B cell (primary cell): ENCODE data around the gene MYOD1. TPM values are rescaled to one million over a fixed set of nuclear protein-coding genes. Genes with fewer than 3 reads are reported as not detected.

Source experiments
- ATAC-seq: fragments of 200-7000 bp; cut with Tn5 transposase; one replicate; pipeline ENCODE4 v1.10.0; 2021; ENCODE audit warnings: low read depth, mild to moderate bottlenecking, moderate number of reproducible peaks, moderate library complexity
- CTCF ChIA-PET: fragments of 350-600 bp; sonication (Branson Sonifier 250); formaldehyde crosslinking; loops from one replicate; lab custom pipeline; 2021; ENCODE audit warnings: antibody characterized with exemption, inconsistent platforms; lab: Charles Lee
- POLR2A ChIA-PET: fragments of 350-600 bp; sonication (Branson Sonifier 250); formaldehyde crosslinking; loops from one replicate; lab custom pipeline; 2021; ENCODE audit warnings: antibody characterized with exemption; lab: Charles Lee
- DNase-seq: peaks from one replicate; pipeline ENCODE4 v3.0.0; 2013
- H2AFZ ChIP-seq: 2 replicates; pipeline ENCODE4 v1.6.1; 2012; ENCODE audit warnings: mild to moderate bottlenecking, low read depth, low read length; ENCODE audit not compliant: insufficient read depth, poor library complexity, severe bottlenecking
- H3K27ac ChIP-seq, 2 donors: 1 replicate in 1 of 2; 2 replicates in 1 of 2; pipeline ENCODE4 v1.5.1; 2012 to 2013; ENCODE audit warnings: low read length in 2 of 2, mild to moderate bottlenecking in 2 of 2, moderate library complexity in 1 of 2
- H3K27me3 ChIP-seq, 4 experiments: fragments of 200-600 bp in 1 of 4; sonication (generic) in 1 of 4; replicated peaks in 1 of 4; 1 replicate in 2 of 4; 2 replicates in 2 of 4; pipeline versions ENCODE4 v1.6.1 to v1.7.0; 2013 to 2016; ENCODE audit warnings: low read length in 3 of 4, mild to moderate bottlenecking in 2 of 4, mixed read lengths in 1 of 4, moderate library complexity in 1 of 4; ENCODE audit not compliant: insufficient read depth in 4 of 4, control insufficient read depth in 3 of 4; ENCODE audit errors: control extremely low read depth in 1 of 4
- H3K36me3 ChIP-seq, 2 experiments: replicated peaks in 1 of 2; 1 replicate in 1 of 2; 2 replicates in 1 of 2; pipeline versions ENCODE4 v1.6.1 to v1.7.1; 2013; ENCODE audit warnings: low read length in 1 of 2; ENCODE audit not compliant: insufficient read depth in 2 of 2, control insufficient read depth in 1 of 2; ENCODE audit errors: control extremely low read depth in 1 of 2, extremely low read depth in 1 of 2
- H3K4me1 ChIP-seq, 2 donors: fragments of 200-600 bp in 1 of 2; sonication (generic) in 1 of 2; 1 replicate in 1 of 2; 2 replicates in 1 of 2; pipeline versions ENCODE4 v1.5.1 to v1.6.1; 2013 to 2017; ENCODE audit warnings: low read length in 2 of 2; ENCODE audit not compliant: control insufficient read depth in 2 of 2, insufficient read depth in 2 of 2
- H3K4me2 ChIP-seq: replicated peaks from 2 replicates; pipeline ENCODE3; 2012; ENCODE audit warnings: mild to moderate bottlenecking, low read depth, low read length; ENCODE audit not compliant: poor library complexity, severe bottlenecking
- H3K4me3 ChIP-seq, 5 experiments: fragments of 200-600 bp in 1 of 5; sonication (generic) in 1 of 5; 1 replicate in 3 of 5; 2 replicates in 2 of 5; pipeline versions ENCODE4 v1.5.1 to v1.7.0; 2011 to 2016; ENCODE audit warnings: low read length in 4 of 5, mild to moderate bottlenecking in 4 of 5, low read depth in 2 of 5, control low read depth in 1 of 5, moderate library complexity in 1 of 5; ENCODE audit not compliant: insufficient read depth in 1 of 5; ENCODE audit errors: control extremely low read depth in 1 of 5, extremely low read depth in 1 of 5
- H3K79me2 ChIP-seq: fragments of 200-600 bp; sonication (generic); one replicate; pipeline ENCODE4 v1.6.0; 2016; ENCODE audit warnings: low read length; ENCODE audit not compliant: control insufficient read depth, insufficient read depth
- H3K9ac ChIP-seq: fragments of 200-600 bp; sonication (generic); 2 replicates; pipeline ENCODE4 v1.6.1; 2017; ENCODE audit warnings: mild to moderate bottlenecking, low read length, moderate library complexity
- H3K9me3 ChIP-seq, 3 donors: one replicate each; pipeline versions ENCODE4 v1.6.1 to v1.7.1; 2013; ENCODE audit warnings: low read length in 2 of 3; ENCODE audit not compliant: control insufficient read depth in 2 of 3, insufficient read depth in 1 of 3; ENCODE audit errors: control extremely low read depth in 1 of 3
- H4K20me1 ChIP-seq: 2 replicates; pipeline ENCODE4 v1.6.0; 2012; ENCODE audit warnings: mild to moderate bottlenecking, low read length; ENCODE audit not compliant: insufficient read depth, control insufficient read depth, poor library complexity, severe bottlenecking
- H3K27ac Mint-ChIP-seq: one replicate; pipeline ENCODE4 v1.8.0; 2021; ENCODE audit warnings: mixed read lengths
- H3K27me3 Mint-ChIP-seq: one replicate; pipeline ENCODE4 v1.8.0; 2021; ENCODE audit warnings: mixed read lengths
- H3K4me1 Mint-ChIP-seq: one replicate; pipeline ENCODE4 v1.8.0; 2021; ENCODE audit warnings: mixed read lengths
- H3K4me3 Mint-ChIP-seq: one replicate; pipeline ENCODE4 v1.8.0; 2021; ENCODE audit warnings: mixed read lengths
- H3K9me3 Mint-ChIP-seq: one replicate; pipeline ENCODE4 v1.8.0; 2022; ENCODE audit warnings: mixed read lengths; ENCODE audit not compliant: insufficient read depth
- CTCF ChIP-seq: fragments of 200-600 bp; IDR thresholded peaks from one replicate; pipeline ENCODE4 v1.8.0; 2022; ENCODE audit warnings: antibody characterized with exemption, mild to moderate bottlenecking
- EZH2 ChIP-seq: IDR thresholded peaks from 2 replicates; pipeline ENCODE4 v1.6.1; 2012; ENCODE audit warnings: borderline replicate concordance, low read depth, mild to moderate bottlenecking, moderate library complexity, low read length; ENCODE audit not compliant: insufficient read depth, poor library complexity, severe bottlenecking
- WGBS: methylation state at CpG from one replicate; pipeline ENCODE4 v1.1.5; 2013; ENCODE audit warnings: missing lambda C conversion rate; ENCODE audit not compliant: insufficient coverage; 5-methylcytosine and 5-hydroxymethylcytosine counted together
- intact Hi-C: fragments of 100-400 bp; cut with micrococcal nuclease; formaldehyde crosslinking; loops from one replicate; pipeline ENCODE4 v1.10.0; 2022
- polyA plus RNA-seq: library from polyadenylated mRNA; depleted of rRNA; stranded (reverse); fragments of >200 nt; gene quantifications from 2 replicates; pipeline ENCODE4 v1.2.3, GENCODE V29; 2012
- total RNA-seq, 2 donors: library from RNA; stranded (reverse); fragments of 120-200 nt in 1 of 2; gene quantifications; 1 replicate in 1 of 2; 2 replicates in 1 of 2; pipeline versions ENCODE4 v1.2.3 to v1.2.4, GENCODE V29; 2013 to 2022

MYOD1 gene
- total and polyA plus RNA-seq, 2 donors (not counting 1 experiment from before 2014, with no cell fraction given): not detected

GRCh38 chr11:17765356-17766072 is 46.1 kb downstream of the MYOD1 start:
- Histone ChIP-seq H2AFZ (no peak overlapping the region), H3K36me3 (no peaks in the 10 kb centered on the region), H3K4me1 (no peaks in the 10 kb centered on the region), H3K27ac (no peak overlapping the region), H3K9ac (no peak overlapping the region), H3K9me3 (no peaks in the 10 kb centered on the region), H3K79me2 (no peaks in the 10 kb centered on the region), H3K4me2 (no peak overlapping the region), H3K27me3 (no peaks in the 10 kb centered on the region), H3K4me3 (no peak overlapping the region), H4K20me1 (no peaks in the 10 kb centered on the region)
- Mint-ChIP-seq H3K27me3 (peaks cover 13% of the 10 kb centered on the region), H3K9me3 (no peaks in the 10 kb centered on the region), H3K4me3 (no peak overlapping the region), H3K4me1 (no peaks in the 10 kb centered on the region), H3K27ac (no peak overlapping the region)
- 84% methylated on average over 12 of the region's 13 CpGs for WGBS
- ChIA-PET CTCF (no interaction called here), POLR2A (no interaction called here)
- intact Hi-C loops: no loop called here
- TF ChIP-seq CTCF (no peak), EZH2 (no peak)
- ATAC-seq (no peak), DNase-seq (no peak)

GRCh38 chr11:17766073-17766359 is 46.6 kb downstream of the MYOD1 start:
- POLR2A ChIA-PET: no interaction called here

More at GRCh38 chr11:17766073-17766359, 46.6 kb downstream of the MYOD1 start:
- no peak for ATAC-seq
- no peak overlapping the region for H3K4me3 ChIP-seq
- H3K4me2 ChIP-seq: no peak overlapping the region
- Mint-ChIP-seq H3K27me3 (peaks cover 13% of the 10 kb centered on the region), H3K9me3 (no peaks in the 10 kb centered on the region), H3K4me3 (no peak overlapping the region), H3K4me1 (no peaks in the 10 kb centered on the region), H3K27ac (no peak overlapping the region)
- WGBS: over 99% methylated on average over 8 of the region's 8 CpGs
- no peak overlapping the region for H2AFZ ChIP-seq
- DNase-seq: no peak
- H4K20me1 ChIP-seq: no peaks in the 10 kb centered on the region
- no peaks in the 10 kb centered on the region for H3K9me3 ChIP-seq
- no peak overlapping the region for H3K27ac ChIP-seq
- H3K36me3 ChIP-seq: no peaks in the 10 kb centered on the region
- CTCF ChIA-PET: no interaction called here
- no peak for TF ChIP-seq EZH2
- no peak for TF ChIP-seq CTCF
- no peak overlapping the region for H3K9ac ChIP-seq
- no peaks in the 10 kb centered on the region for H3K79me2 ChIP-seq
- H3K27me3 ChIP-seq: no peaks in the 10 kb centered on the region
- H3K4me1 ChIP-seq: no peaks in the 10 kb centered on the region
- intact Hi-C loops: no loop called here
